GM23338 (cell line): ENCODE results near the gene PHACTR1. TPM values are rescaled to one million over a fixed set of nuclear protein-coding genes. Genes with fewer than 3 reads are reported as not detected.

Experiments used
- ATAC-seq: fragments of 200-7000 bp; cut with Tn5 transposase; 3 replicates; pipeline ENCODE4 v1.9.1; 2020
- DNase-seq: peaks from one replicate; pipeline ENCODE4 v3.0.0-alpha.2; 2015; ENCODE audit warnings: low spot score
- H2AFZ ChIP-seq: fragments of 200-600 bp; sonication (generic); 2 replicates; pipeline ENCODE4 v1.8.0; 2016; ENCODE audit warnings: antibody characterized with exemption, mild to moderate bottlenecking, moderate library complexity
- H3F3A ChIP-seq: fragments of 200-600 bp; sonication (generic); replicated peaks from 2 replicates; pipeline ENCODE4 v1.8.0; 2017; ENCODE audit warnings: antibody characterized with exemption, mixed run types, low read depth
- H3K27ac ChIP-seq: fragments of 200-600 bp; sonication (generic); 2 replicates; pipeline ENCODE4 v1.6.1; 2016; ENCODE audit warnings: low read depth
- H3K27me3 ChIP-seq: fragments of 200-600 bp; sonication (generic); 2 replicates; pipeline ENCODE4 v1.8.0; 2016; ENCODE audit warnings: mild to moderate bottlenecking, mixed run types, moderate library complexity; ENCODE audit not compliant: insufficient read depth
- H3K36me3 ChIP-seq: fragments of 200-600 bp; sonication (generic); 2 replicates; pipeline ENCODE4 v1.8.0; 2016; ENCODE audit warnings: mild to moderate bottlenecking; ENCODE audit not compliant: insufficient read depth
- H3K4me1 ChIP-seq: fragments of 200-600 bp; sonication (generic); 2 replicates; pipeline ENCODE4 v1.8.0; 2016; ENCODE audit warnings: mild to moderate bottlenecking, moderate library complexity; ENCODE audit not compliant: insufficient read depth
- H3K4me2 ChIP-seq: fragments of 200-600 bp; sonication (generic); 2 replicates; pipeline ENCODE4 v1.7.1; 2017; ENCODE audit warnings: mixed run types
- H3K4me3 ChIP-seq: fragments of 200-600 bp; sonication (generic); 2 replicates; pipeline ENCODE4 v1.6.1; 2016; ENCODE audit warnings: mixed run types
- H3K79me2 ChIP-seq: fragments of 200-600 bp; sonication (generic); replicated peaks from 2 replicates; pipeline ENCODE4 v1.8.0; 2017; ENCODE audit warnings: mild to moderate bottlenecking; ENCODE audit not compliant: insufficient read depth
- H3K9me2 ChIP-seq: fragments of 200-600 bp; sonication (generic); 2 replicates; pipeline ENCODE4 v1.8.0; 2017; ENCODE audit not compliant: insufficient read depth
- H4K20me1 ChIP-seq: fragments of 200-600 bp; sonication (generic); replicated peaks from 2 replicates; pipeline ENCODE4 v1.8.0; 2017; ENCODE audit warnings: mild to moderate bottlenecking; ENCODE audit not compliant: insufficient read depth
- H3K27ac Mint-ChIP-seq: 2 replicates; pipeline ENCODE4 v1.8.0; 2020; ENCODE audit warnings: inconsistent platforms, mild to moderate bottlenecking, moderate library complexity, mixed read lengths
- H3K27me3 Mint-ChIP-seq: 3 replicates; pipeline ENCODE4 v1.8.0; 2022; ENCODE audit warnings: low read depth, mild to moderate bottlenecking, moderate library complexity, mixed read lengths, inconsistent platforms; ENCODE audit not compliant: insufficient read depth, poor library complexity
- H3K36me3 Mint-ChIP-seq: 3 replicates; pipeline ENCODE4 v1.8.0; 2021; ENCODE audit warnings: low read depth, mild to moderate bottlenecking, inconsistent platforms, moderate library complexity, mixed read lengths
- H3K4me1 Mint-ChIP-seq: 3 replicates; pipeline ENCODE4 v1.8.0; 2020; ENCODE audit warnings: mild to moderate bottlenecking, inconsistent platforms, mixed read lengths
- H3K4me3 Mint-ChIP-seq: 3 replicates; pipeline ENCODE4 v1.8.0; 2021; ENCODE audit warnings: moderate library complexity, mild to moderate bottlenecking, inconsistent platforms, mixed read lengths
- H3K9me3 Mint-ChIP-seq: 3 replicates; pipeline ENCODE4 v1.8.0; 2020; ENCODE audit warnings: moderate library complexity, mild to moderate bottlenecking, inconsistent platforms, mixed read lengths
- CREB1 ChIP-seq: fragments of 250-450 bp; sonication (Bioruptor Pico); IDR thresholded peaks from 2 replicates; pipeline ENCODE4 v1.5.0; 2020; ENCODE audit warnings: low read depth, mild to moderate bottlenecking, moderate library complexity
- ETS1 ChIP-seq: IDR thresholded peaks from 2 replicates; pipeline ENCODE4 v1.6.1; 2016; ENCODE audit warnings: antibody characterized with exemption
- EZH2 ChIP-seq: fragments of 200-600 bp; sonication (generic); IDR thresholded peaks from one replicate; pipeline ENCODE4 v1.8.0; 2017; ENCODE audit warnings: antibody characterized with exemption, mild to moderate bottlenecking, low read depth; ENCODE audit not compliant: unreplicated experiment
- EZH2phosphoT487 ChIP-seq: fragments of 200-600 bp; sonication (generic); IDR thresholded peaks from one replicate; pipeline ENCODE4 v1.8.1; 2018; ENCODE audit warnings: antibody characterized with exemption; ENCODE audit not compliant: unreplicated experiment
- JUNB ChIP-seq: IDR thresholded peaks from one replicate; pipeline ENCODE4 v1.6.1; 2016; ENCODE audit warnings: antibody characterized with exemption; ENCODE audit not compliant: unreplicated experiment
- NANOG ChIP-seq: IDR thresholded peaks from 2 replicates; pipeline ENCODE4 v1.6.1; 2016; ENCODE audit warnings: antibody characterized with exemption, borderline replicate concordance
- POLR2AphosphoS5 ChIP-seq: IDR thresholded peaks from 2 replicates; pipeline ENCODE4 v1.6.1; 2016; ENCODE audit warnings: antibody characterized with exemption, low read depth
- REST ChIP-seq: IDR thresholded peaks from one replicate; pipeline ENCODE4 v1.6.1; 2018; ENCODE audit warnings: antibody characterized with exemption; ENCODE audit not compliant: unreplicated experiment
- STAT1 ChIP-seq: IDR thresholded peaks from one replicate; pipeline ENCODE4 v1.6.1; 2016; ENCODE audit warnings: antibody characterized with exemption; ENCODE audit not compliant: unreplicated experiment
- ZNF114 ChIP-seq: fragments of 250-450 bp; sonication (Bioruptor Pico); IDR thresholded peaks from 2 replicates; pipeline ENCODE4 v1.5.0; 2020; ENCODE audit warnings: mild to moderate bottlenecking, moderate library complexity
- ZNF331 ChIP-seq: fragments of 250-450 bp; sonication (Bioruptor Pico); IDR thresholded peaks from 2 replicates; pipeline ENCODE4 v1.5.0; 2020; ENCODE audit warnings: low read depth, mild to moderate bottlenecking, moderate library complexity
- ZNF462 ChIP-seq: fragments of 250-450 bp; sonication (Bioruptor Pico); IDR thresholded peaks from 2 replicates; pipeline ENCODE4 v1.5.0; 2020; ENCODE audit warnings: mild to moderate bottlenecking, moderate library complexity
- polyA plus RNA-seq: library from polyadenylated mRNA; unstranded; fragments of >200 nt; fragmentation: Nextera tagmentation; extraction: Ambion mirVana; gene quantifications from 2 replicates; pipeline ENCODE4 v1.2.1, GENCODE V29; 2016
- total RNA-seq: library from RNA; depleted of rRNA; stranded (reverse); fragments of >200 nt; shearing (Covaris generic); gene quantifications from 2 replicates; pipeline ENCODE4 v1.2.3, GENCODE V29; 2014
- TF ChIP-seq, protein P1 (sequence below), 2 experiments: fragments of 200-600 bp in 1 of 2; sonication (generic) in 1 of 2; conservative IDR thresholded peaks; 2 replicates each; pipeline versions ENCODE4 v1.5.1 to v1.6.1; 2016 to 2017; ENCODE audit warnings: antibody characterized with exemption in 2 of 2, low read depth in 2 of 2, mild to moderate bottlenecking in 2 of 2, moderate library complexity in 1 of 2

The PHACTR1 gene
- total and polyA plus RNA-seq, 2 experiments from 2014 or later: 5.9 to 19.3 TPM

DNA sequence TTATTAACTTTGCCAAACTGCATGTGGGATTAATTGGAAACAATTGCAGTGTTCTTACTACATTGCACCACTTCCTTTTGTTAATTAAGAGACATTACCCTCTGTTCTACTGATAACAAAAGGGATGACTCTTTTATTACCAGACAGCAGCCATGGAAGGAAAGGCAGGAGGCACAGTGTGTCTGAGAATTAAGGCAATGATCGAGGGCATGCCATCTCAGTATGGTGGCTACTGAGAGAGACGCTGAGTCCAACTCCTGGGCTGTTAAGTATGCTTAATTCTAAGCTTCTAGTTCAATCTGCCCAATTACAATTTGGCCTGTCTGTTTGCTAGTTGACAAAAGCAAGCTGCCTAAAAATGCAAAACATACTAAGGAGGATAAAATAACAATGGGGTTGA, 227.4 kb downstream of the PHACTR1 start:
- Histone ChIP-seq H3F3A (no peaks in the 10 kb centered on the region), H3K79me2 (no peaks in the 10 kb centered on the region), H3K4me1 (no peaks in the 10 kb centered on the region), H4K20me1 (no peaks in the 10 kb centered on the region), H3K9me2 (no peaks in the 10 kb centered on the region), H3K27me3 (no peaks in the 10 kb centered on the region), H3K27ac (no peak overlapping the region), H3K4me2 (no peak overlapping the region), H3K36me3 (no peaks in the 10 kb centered on the region), H3K4me3 (no peak overlapping the region), H2AFZ (no peak overlapping the region)
- no peaks in the 10 kb centered on the region for H3K27me3 Mint-ChIP-seq
- H3K36me3 Mint-ChIP-seq: no peaks in the 10 kb centered on the region
- TF ChIP-seq, protein P1, sequence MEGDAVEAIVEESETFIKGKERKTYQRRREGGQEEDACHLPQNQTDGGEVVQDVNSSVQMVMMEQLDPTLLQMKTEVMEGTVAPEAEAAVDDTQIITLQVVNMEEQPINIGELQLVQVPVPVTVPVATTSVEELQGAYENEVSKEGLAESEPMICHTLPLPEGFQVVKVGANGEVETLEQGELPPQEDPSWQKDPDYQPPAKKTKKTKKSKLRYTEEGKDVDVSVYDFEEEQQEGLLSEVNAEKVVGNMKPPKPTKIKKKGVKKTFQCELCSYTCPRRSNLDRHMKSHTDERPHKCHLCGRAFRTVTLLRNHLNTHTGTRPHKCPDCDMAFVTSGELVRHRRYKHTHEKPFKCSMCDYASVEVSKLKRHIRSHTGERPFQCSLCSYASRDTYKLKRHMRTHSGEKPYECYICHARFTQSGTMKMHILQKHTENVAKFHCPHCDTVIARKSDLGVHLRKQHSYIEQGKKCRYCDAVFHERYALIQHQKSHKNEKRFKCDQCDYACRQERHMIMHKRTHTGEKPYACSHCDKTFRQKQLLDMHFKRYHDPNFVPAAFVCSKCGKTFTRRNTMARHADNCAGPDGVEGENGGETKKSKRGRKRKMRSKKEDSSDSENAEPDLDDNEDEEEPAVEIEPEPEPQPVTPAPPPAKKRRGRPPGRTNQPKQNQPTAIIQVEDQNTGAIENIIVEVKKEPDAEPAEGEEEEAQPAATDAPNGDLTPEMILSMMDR (conservative IDR thresholded peaks at IDR 0.05; ENCODE audit: low read depth in 2 of 2): no peak
- TF ChIP-seq ZNF114 (CRISPR knock-in tag) (no peak), POLR2AphosphoS5 (no peak), JUNB (no peak), STAT1 (no peak), EZH2phosphoT487 (no peak), ETS1 (no peak), ZNF331 (CRISPR knock-in tag) (no peak), NANOG (no peak), ZNF462 (no peak), CREB1 (CRISPR knock-in tag) (no peak), REST (no peak), EZH2 (no peak)
- peaks cover 6% of the 10 kb centered on the region; the same call in 2 of the 3 replicates for H3K4me1 Mint-ChIP-seq
- H3K4me3 Mint-ChIP-seq: no peak overlapping the region
- no peak for ATAC-seq
- H3K9me3 Mint-ChIP-seq: no peaks in the 10 kb centered on the region
- no peak overlapping the region for H3K27ac Mint-ChIP-seq
- DNase-seq: no peak
